Daoy (cell line): Measurements from ENCODE around the gene NTN1. TPM values are rescaled to one million over a fixed set of nuclear protein-coding genes. Genes with fewer than 3 reads are reported as not detected.

Experiments used
- DNase-seq: peaks from one replicate; pipeline ENCODE4 v3.0.0-alpha.2; 2015; ENCODE audit warnings: low read depth
- total RNA-seq: library from RNA; depleted of rRNA; stranded (reverse); fragments of >200 nt; shearing (Covaris generic); gene quantifications from 2 replicates; pipeline ENCODE4 v1.2.3, GENCODE V29; 2014

NTN1 gene
- total RNA-seq, 1 experiment from 2014 or later, result 7.1 TPM

DNA sequence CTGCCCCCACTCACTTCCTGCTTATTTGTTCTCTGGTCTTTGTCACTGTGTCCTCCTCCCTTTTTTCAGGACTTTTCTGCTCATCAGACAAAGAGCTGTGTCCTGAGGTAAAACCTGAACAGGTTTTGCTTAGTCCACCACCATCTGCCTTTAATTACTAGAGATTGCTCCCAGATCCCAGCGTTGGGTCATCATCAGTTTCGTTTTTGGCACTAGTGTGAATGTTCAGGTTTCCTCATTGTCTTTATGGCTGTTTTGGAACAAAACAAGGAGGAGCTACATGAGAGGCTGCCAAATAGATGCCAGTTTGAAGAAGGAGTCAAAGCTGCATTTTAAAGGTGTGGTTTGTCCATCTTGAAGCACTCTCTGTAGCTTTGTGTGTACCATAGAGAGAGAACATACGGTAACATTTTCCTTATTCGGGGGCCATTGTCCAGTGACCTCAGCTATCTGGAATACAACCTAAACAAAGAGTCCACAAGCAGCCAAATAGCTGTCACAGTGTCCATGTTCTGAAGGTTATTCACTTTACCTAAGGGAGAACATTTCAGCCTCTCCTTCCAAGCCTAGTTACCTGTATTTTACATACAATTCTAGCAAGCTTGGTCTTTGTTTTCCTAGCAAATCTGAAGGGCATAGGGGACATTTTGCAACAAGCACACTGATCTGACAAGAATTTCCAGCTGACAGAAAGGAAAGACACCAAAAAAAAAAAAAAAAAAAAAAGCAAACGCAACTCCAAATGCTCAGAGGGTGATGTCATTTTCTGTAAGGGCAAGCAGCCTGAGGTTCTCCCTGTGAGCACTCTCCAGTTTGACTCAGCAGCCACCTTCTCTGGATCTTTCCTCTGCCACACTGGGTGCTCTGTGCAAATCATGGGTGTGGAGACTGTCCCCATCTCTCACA is 196.1 kb downstream of the NTN1 start:
- peak; percentile 54 for DNase-seq

DNA sequence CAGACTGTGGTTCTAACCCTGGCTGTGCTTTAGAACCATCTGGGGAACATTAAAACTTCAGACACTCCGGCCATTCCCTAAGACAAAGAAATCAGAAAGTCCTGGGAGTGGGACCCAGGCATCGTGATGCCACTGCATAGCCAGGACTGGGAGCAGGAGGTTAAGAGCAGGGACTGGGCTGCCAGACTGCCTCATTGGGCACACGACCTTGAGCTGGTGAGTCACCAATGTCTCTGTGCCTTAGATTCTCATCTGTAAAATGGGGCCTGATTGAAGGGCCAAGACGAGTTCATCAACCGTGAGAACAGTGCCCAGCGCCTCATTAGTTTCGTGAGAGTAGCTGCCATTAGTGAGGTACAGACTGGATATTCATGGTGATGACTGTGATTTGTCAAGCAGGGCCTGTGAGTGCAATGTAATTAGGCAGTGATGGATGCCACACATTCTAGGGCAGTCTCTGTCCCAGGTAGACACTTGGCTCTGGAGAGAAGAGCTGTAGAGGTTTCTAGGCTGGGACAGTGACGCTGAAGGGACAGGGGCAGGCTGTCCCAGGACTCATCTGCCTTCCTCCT is 196.8 kb downstream of the NTN1 start:
- DNase-seq, result no peak

DNA sequence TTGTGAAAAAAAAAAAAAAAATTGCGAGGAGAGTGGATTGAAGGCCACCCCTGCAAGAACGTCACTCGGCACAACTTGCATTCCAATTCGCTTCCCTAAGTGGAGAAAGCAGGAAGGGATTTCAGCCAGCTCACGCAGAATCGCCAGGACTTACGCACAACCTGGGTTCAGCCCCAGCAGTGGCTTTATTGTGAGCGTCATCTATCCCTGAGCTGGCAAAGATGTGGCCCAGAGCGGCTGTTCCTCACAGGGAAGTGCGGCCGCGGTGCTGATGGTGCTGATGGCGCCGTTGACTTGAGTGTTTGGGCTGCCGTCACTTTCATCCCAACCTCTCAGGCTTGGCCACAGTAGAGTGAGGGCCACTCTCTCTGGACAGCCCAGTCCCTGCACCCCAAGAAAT is 197.6 kb downstream of the NTN1 start:
- no peak for DNase-seq

DNA sequence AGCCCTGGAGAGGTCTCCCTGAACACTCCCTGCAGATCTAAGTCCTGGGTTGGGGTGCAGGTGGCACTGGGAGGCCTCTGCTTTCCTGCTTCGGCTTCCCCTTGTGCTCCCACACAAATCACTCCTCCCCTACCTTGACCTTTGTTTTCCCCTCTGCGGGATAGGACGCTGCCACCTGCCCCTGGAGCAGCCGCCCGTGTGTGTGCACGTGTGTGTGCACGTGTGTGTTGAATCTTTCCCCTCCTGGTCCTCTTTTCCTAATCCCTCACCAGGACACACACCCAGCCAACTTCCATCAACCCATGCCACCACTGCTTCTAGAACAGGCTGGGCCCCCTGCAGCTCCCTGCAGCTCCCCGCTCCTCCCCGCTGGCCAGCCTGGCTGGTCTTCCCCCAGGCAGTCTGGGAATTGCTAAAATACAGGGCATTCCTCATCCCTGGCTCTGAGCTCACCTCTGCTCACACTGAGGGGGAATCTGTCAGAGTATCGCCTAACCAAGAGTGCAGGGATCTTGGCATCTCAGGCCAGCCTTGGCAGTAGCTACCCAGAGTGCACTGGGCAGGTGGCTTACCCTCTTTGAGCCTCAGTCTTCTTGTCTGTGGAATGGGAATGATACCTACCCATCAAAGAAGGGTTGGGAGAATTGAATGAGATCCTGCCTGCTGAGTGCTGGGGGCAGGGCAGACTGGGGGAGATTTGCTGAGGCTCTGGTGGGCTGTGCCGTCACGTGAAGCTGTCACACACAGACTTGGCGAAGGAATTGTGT is 198.5 kb downstream of the NTN1 start:
- DNase-seq, result no peak

DNA sequence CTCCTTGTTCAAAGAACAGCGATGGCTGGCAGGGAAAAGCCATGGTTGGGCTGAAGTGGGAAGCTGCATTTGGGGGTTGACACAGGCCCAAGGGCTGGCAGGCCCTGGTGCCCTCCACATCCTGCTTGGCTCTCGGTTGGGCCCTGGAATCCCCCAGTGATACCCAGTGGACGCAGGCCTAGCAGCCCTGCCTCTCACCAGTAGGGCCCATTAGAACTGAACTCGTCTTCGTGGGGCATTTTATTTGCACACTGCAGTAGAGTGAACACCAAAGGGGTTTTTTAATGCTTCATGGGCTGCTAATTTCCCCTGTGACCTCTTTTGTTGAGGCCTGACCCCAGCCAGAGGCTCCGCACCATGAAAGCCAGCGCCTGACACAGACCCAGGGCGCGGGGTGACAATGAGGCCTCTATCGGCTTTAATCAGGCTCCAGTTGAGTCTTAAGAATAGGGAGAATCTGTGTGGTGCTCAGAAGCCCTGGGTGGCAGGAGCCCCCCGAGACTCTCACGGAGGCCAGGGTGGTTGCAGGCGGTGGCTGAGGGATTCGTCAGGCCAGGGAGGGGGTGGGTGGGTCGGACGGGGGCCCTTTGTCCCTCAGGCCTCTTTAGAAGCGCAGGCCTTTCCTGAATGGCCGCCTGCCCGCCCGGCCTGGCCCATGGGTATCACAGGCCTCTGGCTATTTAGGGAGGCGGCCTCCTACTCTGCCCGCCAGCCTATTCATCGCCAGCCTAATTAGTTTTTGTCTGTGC is 199.3 kb downstream of the NTN1 start:
- no peak for DNase-seq

DNA sequence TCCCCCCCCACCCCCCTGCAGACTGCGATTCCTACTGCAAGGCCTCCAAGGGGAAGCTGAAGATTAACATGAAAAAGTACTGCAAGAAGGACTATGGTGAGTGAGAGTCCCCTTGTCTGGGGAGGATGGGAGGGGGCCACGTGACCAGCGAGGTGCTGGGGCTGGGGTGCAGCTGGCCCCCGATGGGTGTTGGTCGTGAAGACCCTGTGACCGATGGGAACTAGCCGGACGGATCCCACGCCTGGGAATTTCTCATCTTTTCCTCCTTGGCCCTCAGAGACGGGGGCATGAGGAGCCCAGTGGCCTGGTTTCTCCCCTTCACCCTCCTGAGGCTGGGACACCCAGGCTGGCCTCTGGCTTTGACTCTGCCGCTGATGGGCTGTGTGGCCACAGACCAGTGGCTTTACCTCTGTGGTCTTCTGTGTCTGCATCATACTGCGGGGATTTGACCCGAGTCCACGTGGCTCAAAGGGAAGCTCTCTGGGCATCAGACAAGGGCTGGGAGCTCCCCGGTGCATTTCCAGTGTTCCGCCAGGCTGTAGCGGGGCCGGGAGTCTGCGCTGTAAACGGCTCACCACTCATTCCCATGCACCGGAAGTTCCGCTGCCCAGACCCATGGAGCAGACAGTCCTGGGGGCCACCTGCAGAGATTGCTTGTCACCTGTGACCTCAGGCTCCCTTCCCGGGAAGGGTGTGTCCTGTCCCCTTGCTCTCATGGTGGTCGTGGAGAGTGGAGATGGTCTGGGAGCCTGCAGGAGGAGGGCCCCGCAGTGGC is 200.0 kb downstream of the NTN1 start:
- DNase-seq, result no peak

DNA sequence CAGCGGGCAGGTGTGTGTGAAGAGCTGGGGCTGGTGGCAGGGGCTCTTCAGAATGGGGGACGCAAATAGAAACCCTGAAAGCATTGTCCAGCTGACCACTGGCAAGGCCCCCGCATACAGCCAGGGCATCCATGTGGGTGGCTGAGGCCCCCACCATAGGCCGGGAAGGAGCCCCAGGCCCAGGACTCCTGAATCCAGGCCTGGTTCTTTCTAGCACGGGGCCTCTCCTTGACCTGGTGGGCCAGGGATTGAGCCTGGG is 200.5 kb downstream of the NTN1 start:
- no peak for DNase-seq

DNA sequence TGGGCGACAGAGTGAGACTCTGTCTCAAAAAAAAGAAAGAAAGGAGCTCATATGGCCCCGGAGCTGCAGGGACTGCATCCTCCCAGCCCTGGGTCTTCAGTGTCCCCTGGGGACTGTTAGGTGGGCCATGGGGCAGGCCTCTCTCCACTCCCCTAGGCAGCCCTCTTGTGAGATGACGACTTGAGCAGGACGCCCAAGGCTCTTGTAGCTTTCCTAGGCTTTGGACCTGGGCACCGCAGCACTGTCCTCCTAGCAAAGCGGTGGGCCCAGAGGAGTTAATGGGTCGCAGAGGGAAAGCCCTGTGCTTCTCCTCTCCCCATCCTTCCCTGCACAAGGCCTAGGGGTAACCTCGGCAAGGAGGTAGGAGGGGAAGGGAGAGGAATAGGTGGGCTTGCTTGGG is 202.2 kb downstream of the NTN1 start:
- DNase-seq, result no peak

DNA sequence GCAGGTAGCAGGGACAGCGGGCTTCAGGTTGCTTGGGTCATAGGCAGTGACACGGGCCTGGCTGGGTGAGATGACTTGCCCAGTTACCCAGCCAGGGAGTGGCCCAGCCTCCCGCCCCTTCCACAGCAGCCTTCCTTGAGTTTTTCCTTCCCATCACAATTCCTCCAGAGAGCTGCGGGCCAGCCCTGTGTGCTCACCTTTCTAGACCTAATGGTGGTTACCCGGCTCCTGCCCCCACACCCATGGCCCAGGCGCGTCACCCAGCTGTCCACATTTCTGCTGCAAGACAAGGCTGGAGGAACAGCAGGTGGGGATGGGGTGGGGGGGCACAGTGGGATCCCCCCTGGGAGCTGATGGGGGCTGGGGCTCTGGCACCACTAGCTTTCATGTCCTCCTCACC is 203.2 kb downstream of the NTN1 start:
- no peak for DNase-seq

DNA sequence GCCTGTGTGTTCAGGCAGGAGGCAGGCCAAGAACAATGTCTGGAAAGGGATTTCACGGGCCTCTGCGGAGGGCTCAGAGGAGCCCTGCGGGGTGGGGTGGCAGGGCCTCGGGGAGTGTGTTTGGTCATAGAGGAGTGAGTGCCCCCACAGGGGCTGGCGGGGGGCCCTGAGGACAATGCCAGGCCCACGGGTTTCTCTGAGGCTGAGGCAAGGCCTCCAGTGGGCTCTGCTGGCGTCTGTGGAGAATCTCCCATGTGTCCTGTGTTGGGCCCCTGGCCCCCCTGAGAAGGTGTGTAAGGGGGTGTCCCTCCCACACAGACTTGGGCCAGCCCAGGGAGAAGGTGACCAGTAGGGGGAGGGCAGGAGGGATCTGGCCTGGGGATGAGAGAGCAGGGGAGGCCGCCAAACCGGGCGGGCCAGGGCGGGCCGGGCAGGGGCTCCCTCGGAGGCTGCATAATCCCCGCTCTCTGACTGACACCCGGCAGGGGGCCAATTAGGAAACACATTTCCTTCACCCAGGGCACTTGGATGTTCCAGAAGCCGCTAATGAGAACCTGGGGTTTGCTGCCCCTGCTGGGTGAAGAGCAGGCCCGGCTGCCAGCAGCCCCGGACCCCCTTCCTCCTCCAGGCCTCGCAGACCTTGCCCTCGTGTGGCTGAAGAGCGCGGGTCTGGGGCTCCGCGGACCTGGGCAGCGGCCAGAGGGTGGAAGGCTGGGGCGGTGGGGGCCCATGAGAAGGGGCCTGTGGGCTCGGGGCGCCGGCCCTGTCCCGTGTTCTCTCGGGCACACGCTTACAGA is 204.2 kb downstream of the NTN1 start:
- DNase-seq, result no peak

DNA sequence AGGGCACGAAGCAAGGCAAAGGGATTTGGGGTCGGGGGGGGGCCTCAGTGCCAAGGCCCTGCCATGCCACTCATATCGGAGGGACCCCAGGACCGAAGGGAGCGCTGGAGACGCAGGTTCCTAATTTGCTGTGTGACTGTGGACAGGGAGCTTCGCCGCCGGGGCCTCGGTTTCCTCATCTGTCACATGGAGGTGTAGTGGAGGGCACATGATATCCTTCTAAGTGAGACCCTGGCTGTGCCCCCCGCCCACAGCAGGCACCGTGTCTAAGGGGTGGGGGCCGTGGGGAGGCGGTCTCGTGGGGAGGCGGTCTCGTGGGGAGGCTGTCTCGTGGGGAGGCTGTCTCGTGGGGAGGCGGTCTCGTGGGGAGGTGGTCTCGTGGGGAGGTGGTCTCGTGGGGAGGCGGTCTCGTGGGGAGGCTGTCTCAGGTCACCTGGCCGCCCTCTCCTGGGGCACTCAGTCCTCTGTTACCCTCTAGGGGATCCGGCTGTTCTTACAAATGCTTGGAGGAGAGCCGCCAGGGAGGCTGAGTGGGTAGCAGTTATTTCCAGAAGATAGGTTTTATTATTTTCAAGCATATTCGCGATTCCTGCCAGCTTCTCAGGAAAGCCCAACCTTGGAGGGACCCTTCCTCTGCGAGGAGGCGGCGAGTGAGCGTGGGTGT is 205.0 kb downstream of the NTN1 start:
- DNase-seq, result no peak

DNA sequence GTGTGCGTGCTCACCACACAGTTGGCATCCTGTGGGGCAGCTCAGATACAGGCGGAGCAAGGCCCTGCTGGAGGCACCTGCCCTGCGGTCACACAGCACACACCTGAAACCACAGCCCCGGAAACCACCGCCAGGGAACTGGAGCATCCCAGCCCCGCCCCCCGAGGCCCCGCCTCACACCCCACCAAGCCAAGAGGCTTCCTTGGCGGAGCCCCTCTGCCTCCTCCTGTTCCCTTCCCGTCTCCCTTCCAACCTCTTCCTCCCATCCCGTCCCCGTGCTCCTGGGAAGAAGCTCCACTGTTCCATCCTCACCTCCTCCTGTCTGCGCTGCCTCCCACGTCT is 205.5 kb downstream of the NTN1 start:
- no peak for DNase-seq

DNA sequence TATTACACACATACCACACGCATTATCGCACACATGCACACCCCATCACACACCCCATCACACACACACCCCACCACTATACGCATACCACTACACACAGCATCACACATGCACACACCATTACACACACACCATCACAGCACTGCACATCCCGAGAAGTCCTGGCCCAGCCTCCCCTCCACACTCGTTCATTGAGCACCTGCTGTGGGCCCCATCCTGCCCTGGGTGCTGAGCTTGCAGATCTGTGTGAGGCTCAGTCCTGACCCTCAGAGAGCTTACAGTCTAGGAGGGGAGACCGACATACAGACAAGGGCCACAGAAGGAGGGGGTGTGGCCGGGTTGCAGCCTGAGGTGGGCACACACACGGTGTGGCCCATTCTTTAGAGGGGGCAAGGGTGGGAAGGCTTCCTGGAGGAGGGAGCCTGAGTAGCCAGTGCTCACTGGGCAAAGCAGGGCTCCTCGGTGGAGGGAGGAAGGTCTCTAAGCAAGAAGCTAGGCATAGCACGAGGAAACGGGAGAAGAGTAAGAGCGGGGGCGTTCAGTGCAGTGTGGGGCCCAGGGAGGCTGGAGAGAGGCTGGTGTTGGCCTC is 206.6 kb downstream of the NTN1 start:
- no peak for DNase-seq

DNA sequence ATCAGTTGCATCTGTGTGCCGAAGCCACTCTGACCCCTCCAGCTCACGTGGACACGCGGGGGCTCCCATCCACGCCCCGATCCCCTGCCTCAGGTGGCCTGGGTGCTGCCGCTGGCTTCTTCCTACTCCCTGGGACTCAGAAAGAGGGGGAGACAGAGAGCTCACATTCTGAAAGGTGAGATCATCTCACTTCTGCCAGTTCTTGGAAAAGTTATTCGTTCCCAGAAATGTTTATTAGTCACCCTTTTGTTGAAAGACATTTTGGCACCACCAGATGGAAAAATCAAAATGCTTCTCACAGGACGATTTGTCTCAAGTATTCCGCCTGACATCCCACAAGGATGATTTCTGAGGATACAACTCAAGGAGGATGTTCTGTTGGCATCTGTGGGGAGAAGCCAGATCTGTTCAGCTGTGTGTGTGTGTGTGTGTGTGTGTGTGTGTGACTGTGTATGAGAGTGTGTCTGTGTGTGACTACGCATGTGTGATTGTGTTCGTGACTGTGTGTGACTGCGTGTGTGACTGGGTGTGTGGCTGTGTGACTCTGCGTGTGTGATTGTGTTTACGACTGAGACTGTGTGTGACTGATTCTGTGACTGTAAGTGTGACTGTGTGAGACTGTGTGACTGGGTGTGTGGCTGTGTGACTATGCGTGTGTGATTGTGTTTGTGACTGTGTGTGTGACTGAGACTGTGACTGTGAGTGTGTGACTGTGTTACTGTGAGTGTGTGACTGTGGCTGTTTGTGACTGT is 207.3 kb downstream of the NTN1 start:
- DNase-seq, result no peak

DNA sequence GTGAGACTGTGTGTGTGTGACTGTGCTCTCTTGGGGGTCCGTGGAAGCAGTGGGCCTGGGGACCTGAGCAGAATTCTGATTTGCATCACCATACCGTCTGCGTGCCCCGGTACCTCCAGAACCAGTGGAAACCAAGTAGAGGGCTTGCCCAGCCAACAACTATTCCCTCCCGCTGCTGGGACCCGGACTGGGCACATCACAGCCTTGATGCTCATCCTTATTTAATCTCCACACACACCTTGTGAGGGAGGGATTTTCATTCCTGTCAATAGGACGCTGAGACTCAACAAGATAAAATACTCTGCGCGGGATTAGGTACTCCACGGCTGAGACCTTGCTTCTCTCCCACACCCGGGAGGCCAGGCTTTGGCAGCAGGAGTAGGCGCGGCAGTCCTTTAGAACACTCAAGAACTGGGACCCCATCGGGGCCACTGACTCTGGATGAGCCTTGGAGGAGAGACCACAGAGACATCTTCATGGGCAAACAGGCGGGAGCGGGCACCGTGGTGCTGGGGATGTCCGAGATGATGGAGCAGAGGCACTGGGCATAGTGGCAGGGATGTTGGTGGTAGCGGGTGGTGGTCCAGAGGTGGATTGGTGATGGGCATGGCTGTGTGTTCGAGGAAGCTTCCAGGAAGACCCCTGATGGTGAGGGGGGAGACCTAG is 208.0 kb downstream of the NTN1 start:
- DNase-seq, result no peak

DNA sequence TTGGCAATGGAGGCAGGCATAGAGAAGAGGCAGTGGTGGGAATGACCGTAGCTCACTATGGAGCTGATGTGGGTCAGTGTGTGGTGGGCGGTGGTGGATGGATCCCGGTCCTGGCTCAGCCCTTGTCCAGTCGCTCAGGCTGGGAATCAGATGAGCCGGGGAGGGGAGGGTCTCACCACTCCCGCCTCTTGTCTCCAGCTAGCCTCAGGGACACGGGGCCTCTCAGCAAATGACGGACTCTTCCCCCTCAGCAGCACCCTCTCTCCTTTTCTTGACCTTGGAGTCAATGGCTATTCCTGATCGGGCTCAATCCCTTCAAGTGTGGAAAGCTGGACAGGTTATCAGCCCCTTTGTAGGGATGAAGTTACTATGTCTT is 208.5 kb downstream of the NTN1 start:
- DNase-seq, result no peak

DNA sequence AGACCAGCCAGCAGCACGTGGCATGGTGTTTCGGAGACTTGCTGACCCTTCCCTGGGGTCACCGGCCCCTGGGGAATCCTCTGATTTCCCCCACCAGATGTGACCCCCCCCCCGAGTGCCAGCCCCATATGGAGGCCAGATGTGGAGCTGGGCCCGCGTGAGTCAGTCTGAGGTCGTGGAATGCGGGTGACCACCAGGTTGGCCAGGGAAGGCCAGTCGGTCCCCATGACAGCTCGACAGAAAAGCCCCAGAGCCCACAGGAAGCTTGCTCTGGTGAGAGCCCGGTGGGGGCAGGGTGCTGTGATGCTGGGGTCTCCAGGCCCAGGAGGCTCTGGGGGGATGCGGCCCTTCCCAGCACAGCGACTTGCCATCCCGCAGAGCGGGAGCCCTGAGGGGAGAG is 209.0 kb downstream of the NTN1 start:
- peak; percentile 37 for DNase-seq

DNA sequence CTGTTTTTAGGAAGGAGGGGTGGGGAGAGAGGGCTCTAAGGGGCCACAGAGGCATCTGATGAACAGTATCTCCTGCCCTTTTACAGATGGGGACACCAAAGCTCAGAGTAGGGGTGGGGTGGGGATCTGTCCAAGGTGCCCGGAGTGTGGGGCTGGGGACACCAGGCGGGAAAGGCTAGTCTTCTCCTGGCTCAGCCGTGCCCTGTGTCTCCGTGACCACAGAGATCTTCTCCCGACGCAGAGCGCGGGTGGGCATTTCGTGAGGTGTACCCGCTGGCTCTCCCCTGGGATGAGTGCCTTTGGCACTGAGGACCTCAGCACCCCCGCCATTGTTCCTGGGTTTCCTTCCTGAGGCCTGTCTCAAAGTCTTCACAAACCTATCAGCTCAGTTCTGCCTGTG is 209.6 kb downstream of the NTN1 start:
- DNase-seq, result no peak
